Heart left ventricle (tissue), 13 donors: ENCODE measurements around the gene KRTAP4-9.

Source experiments
- CTCF ChIP-seq, 12 donors: fragments of 200-600 bp; sonication (generic) in 4 of 12; IDR thresholded peaks; one replicate each; pipeline versions ENCODE4 v1.5.0 to v1.8.0; 2018 to 2022; ENCODE audit warnings: antibody characterized with exemption in 12 of 12, mild to moderate bottlenecking in 5 of 12
- POLR2A ChIP-seq, 2 donors: fragments of 450-650 bp; IDR thresholded peaks; one replicate each; pipeline ENCODE4 v1.6.1; 2017; ENCODE audit warnings: antibody characterized with exemption in 2 of 2, mild to moderate bottlenecking in 2 of 2, moderate library complexity in 2 of 2
- donor health status: ischemic (EF 13 %, LVEDD 7.1; RV severe dilation, severe dysfunction).
- donor health status: DM: no; HTN: yes; CAD: no.
- donor health status: DM: no; HTN: no; CAD: no.
- donor health status: ischemic (EF 25% LVEDD 6.9; RV normal size, moderate dysfunction).
- donor health status: ischemic (EF 25% LVEDD 5.7; RV mildly dilated, moderate dysfunction).
- donor health status: ischemic (EF 35%, LVEDD 5.7; RV mildly dilated, moderate dysfunction).
- donor health status: nonischemic (EF 11% LVEDD 7.7; RV severe dilation, severe dysfunction).
- donor health status: DM: yes; HTN: yes; CAD: no.
- donor health status: PGD.
- donor health status: ischemic (EF 29% LVEDD 5.4; RV normal size, mild dysfunction).
- donor health status: nonischemic (EF 23%, LVEDD 6.1; RV moderate dilation, normal function).

GRCh38 chr17:41073676-41074075 is 31.5 kb upstream of the KRTAP4-9 start:
- TF ChIP-seq POLR2A (IDR thresholded peaks at IDR 0.05), result no peak
- TF ChIP-seq CTCF (IDR thresholded peaks at IDR 0.05), result no peak
